GM23338 (cell line): ENCODE results near the gene MRPL18. TPM values are rescaled to one million over a fixed set of nuclear protein-coding genes. Genes with fewer than 3 reads are reported as not detected.

Experiments
- ATAC-seq: fragments of 200-7000 bp; cut with Tn5 transposase; 3 replicates; pipeline ENCODE4 v1.9.1; 2020
- DNase-seq: peaks from one replicate; pipeline ENCODE4 v3.0.0-alpha.2; 2015; ENCODE audit warnings: low spot score
- H2AFZ ChIP-seq: fragments of 200-600 bp; sonication (generic); 2 replicates; pipeline ENCODE4 v1.8.0; 2016; ENCODE audit warnings: antibody characterized with exemption, mild to moderate bottlenecking, moderate library complexity
- H3F3A ChIP-seq: fragments of 200-600 bp; sonication (generic); replicated peaks from 2 replicates; pipeline ENCODE4 v1.8.0; 2017; ENCODE audit warnings: antibody characterized with exemption, mixed run types, low read depth
- H3K27ac ChIP-seq: fragments of 200-600 bp; sonication (generic); 2 replicates; pipeline ENCODE4 v1.6.1; 2016; ENCODE audit warnings: low read depth
- H3K27me3 ChIP-seq: fragments of 200-600 bp; sonication (generic); 2 replicates; pipeline ENCODE4 v1.8.0; 2016; ENCODE audit warnings: mild to moderate bottlenecking, mixed run types, moderate library complexity; ENCODE audit not compliant: insufficient read depth
- H3K36me3 ChIP-seq: fragments of 200-600 bp; sonication (generic); 2 replicates; pipeline ENCODE4 v1.8.0; 2016; ENCODE audit warnings: mild to moderate bottlenecking; ENCODE audit not compliant: insufficient read depth
- H3K4me1 ChIP-seq: fragments of 200-600 bp; sonication (generic); 2 replicates; pipeline ENCODE4 v1.8.0; 2016; ENCODE audit warnings: mild to moderate bottlenecking, moderate library complexity; ENCODE audit not compliant: insufficient read depth
- H3K4me2 ChIP-seq: fragments of 200-600 bp; sonication (generic); 2 replicates; pipeline ENCODE4 v1.7.1; 2017; ENCODE audit warnings: mixed run types
- H3K4me3 ChIP-seq: fragments of 200-600 bp; sonication (generic); 2 replicates; pipeline ENCODE4 v1.6.1; 2016; ENCODE audit warnings: mixed run types
- H3K79me2 ChIP-seq: fragments of 200-600 bp; sonication (generic); replicated peaks from 2 replicates; pipeline ENCODE4 v1.8.0; 2017; ENCODE audit warnings: mild to moderate bottlenecking; ENCODE audit not compliant: insufficient read depth
- H3K9me2 ChIP-seq: fragments of 200-600 bp; sonication (generic); 2 replicates; pipeline ENCODE4 v1.8.0; 2017; ENCODE audit not compliant: insufficient read depth
- H4K20me1 ChIP-seq: fragments of 200-600 bp; sonication (generic); replicated peaks from 2 replicates; pipeline ENCODE4 v1.8.0; 2017; ENCODE audit warnings: mild to moderate bottlenecking; ENCODE audit not compliant: insufficient read depth
- H3K27ac Mint-ChIP-seq: 2 replicates; pipeline ENCODE4 v1.8.0; 2020; ENCODE audit warnings: inconsistent platforms, mild to moderate bottlenecking, moderate library complexity, mixed read lengths
- H3K27me3 Mint-ChIP-seq: 3 replicates; pipeline ENCODE4 v1.8.0; 2022; ENCODE audit warnings: low read depth, mild to moderate bottlenecking, moderate library complexity, mixed read lengths, inconsistent platforms; ENCODE audit not compliant: insufficient read depth, poor library complexity
- H3K36me3 Mint-ChIP-seq: 3 replicates; pipeline ENCODE4 v1.8.0; 2021; ENCODE audit warnings: low read depth, mild to moderate bottlenecking, inconsistent platforms, moderate library complexity, mixed read lengths
- H3K4me1 Mint-ChIP-seq: 3 replicates; pipeline ENCODE4 v1.8.0; 2020; ENCODE audit warnings: mild to moderate bottlenecking, inconsistent platforms, mixed read lengths
- H3K4me3 Mint-ChIP-seq: 3 replicates; pipeline ENCODE4 v1.8.0; 2021; ENCODE audit warnings: moderate library complexity, mild to moderate bottlenecking, inconsistent platforms, mixed read lengths
- H3K9me3 Mint-ChIP-seq: 3 replicates; pipeline ENCODE4 v1.8.0; 2020; ENCODE audit warnings: moderate library complexity, mild to moderate bottlenecking, inconsistent platforms, mixed read lengths
- CREB1 ChIP-seq: fragments of 250-450 bp; sonication (Bioruptor Pico); IDR thresholded peaks from 2 replicates; pipeline ENCODE4 v1.5.0; 2020; ENCODE audit warnings: low read depth, mild to moderate bottlenecking, moderate library complexity
- EZH2 ChIP-seq: fragments of 200-600 bp; sonication (generic); IDR thresholded peaks from one replicate; pipeline ENCODE4 v1.8.0; 2017; ENCODE audit warnings: antibody characterized with exemption, mild to moderate bottlenecking, low read depth; ENCODE audit not compliant: unreplicated experiment
- EZH2phosphoT487 ChIP-seq: fragments of 200-600 bp; sonication (generic); IDR thresholded peaks from one replicate; pipeline ENCODE4 v1.8.1; 2018; ENCODE audit warnings: antibody characterized with exemption; ENCODE audit not compliant: unreplicated experiment
- JUNB ChIP-seq: IDR thresholded peaks from one replicate; pipeline ENCODE4 v1.6.1; 2016; ENCODE audit warnings: antibody characterized with exemption; ENCODE audit not compliant: unreplicated experiment
- NANOG ChIP-seq: IDR thresholded peaks from 2 replicates; pipeline ENCODE4 v1.6.1; 2016; ENCODE audit warnings: antibody characterized with exemption, borderline replicate concordance
- POLR2AphosphoS5 ChIP-seq: IDR thresholded peaks from 2 replicates; pipeline ENCODE4 v1.6.1; 2016; ENCODE audit warnings: antibody characterized with exemption, low read depth
- STAT1 ChIP-seq: IDR thresholded peaks from one replicate; pipeline ENCODE4 v1.6.1; 2016; ENCODE audit warnings: antibody characterized with exemption; ENCODE audit not compliant: unreplicated experiment
- ZNF114 ChIP-seq: fragments of 250-450 bp; sonication (Bioruptor Pico); IDR thresholded peaks from 2 replicates; pipeline ENCODE4 v1.5.0; 2020; ENCODE audit warnings: mild to moderate bottlenecking, moderate library complexity
- ZNF331 ChIP-seq: fragments of 250-450 bp; sonication (Bioruptor Pico); IDR thresholded peaks from 2 replicates; pipeline ENCODE4 v1.5.0; 2020; ENCODE audit warnings: low read depth, mild to moderate bottlenecking, moderate library complexity
- polyA plus RNA-seq: library from polyadenylated mRNA; unstranded; fragments of >200 nt; fragmentation: Nextera tagmentation; extraction: Ambion mirVana; gene quantifications from 2 replicates; pipeline ENCODE4 v1.2.1, GENCODE V29; 2016
- total RNA-seq: library from RNA; depleted of rRNA; stranded (reverse); fragments of >200 nt; shearing (Covaris generic); gene quantifications from 2 replicates; pipeline ENCODE4 v1.2.3, GENCODE V29; 2014
- TF ChIP-seq, protein P1 (sequence below): fragments of 250-450 bp; sonication (Bioruptor Pico); IDR thresholded peaks from 2 replicates; pipeline ENCODE4 v1.5.0; 2020; ENCODE audit warnings: mild to moderate bottlenecking, moderate library complexity
- TF ChIP-seq, protein P2 (sequence below), 2 experiments: fragments of 200-600 bp in 1 of 2; sonication (generic) in 1 of 2; conservative IDR thresholded peaks; 2 replicates each; pipeline versions ENCODE4 v1.5.1 to v1.6.1; 2016 to 2017; ENCODE audit warnings: antibody characterized with exemption in 2 of 2, low read depth in 2 of 2, mild to moderate bottlenecking in 2 of 2, moderate library complexity in 1 of 2
- TF ChIP-seq, protein P3 (sequence below): IDR thresholded peaks from one replicate; pipeline ENCODE4 v1.6.1; 2018; ENCODE audit warnings: antibody characterized with exemption; ENCODE audit not compliant: unreplicated experiment
- TF ChIP-seq, protein P4 (sequence below): IDR thresholded peaks from 2 replicates; pipeline ENCODE4 v1.6.1; 2016; ENCODE audit warnings: antibody characterized with exemption

Gene MRPL18
- total and polyA plus RNA-seq, 2 experiments from 2014 or later = 91.4 to 228 TPM

DNA sequence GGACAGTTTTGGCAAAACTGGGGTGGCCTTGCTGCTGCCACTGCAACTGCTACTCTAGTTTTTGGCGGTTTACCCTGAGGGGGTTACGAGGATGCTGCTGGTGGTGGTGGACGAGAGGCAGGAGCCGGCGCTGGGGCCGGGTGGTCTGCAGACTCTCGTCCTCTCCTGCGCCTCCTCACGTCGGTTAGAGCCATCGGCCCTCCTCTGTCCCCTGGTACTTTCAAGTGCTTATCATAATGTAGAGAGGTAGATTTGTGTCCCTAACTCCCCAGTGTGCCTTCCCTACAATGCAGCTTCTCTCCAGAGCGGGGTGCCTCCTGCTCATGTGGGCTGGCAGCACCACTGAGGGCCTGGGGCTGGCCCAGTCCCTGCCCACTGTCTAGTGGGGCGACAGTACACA, 35.7 kb downstream of the MRPL18 start (continued):
- TF ChIP-seq, protein P1, sequence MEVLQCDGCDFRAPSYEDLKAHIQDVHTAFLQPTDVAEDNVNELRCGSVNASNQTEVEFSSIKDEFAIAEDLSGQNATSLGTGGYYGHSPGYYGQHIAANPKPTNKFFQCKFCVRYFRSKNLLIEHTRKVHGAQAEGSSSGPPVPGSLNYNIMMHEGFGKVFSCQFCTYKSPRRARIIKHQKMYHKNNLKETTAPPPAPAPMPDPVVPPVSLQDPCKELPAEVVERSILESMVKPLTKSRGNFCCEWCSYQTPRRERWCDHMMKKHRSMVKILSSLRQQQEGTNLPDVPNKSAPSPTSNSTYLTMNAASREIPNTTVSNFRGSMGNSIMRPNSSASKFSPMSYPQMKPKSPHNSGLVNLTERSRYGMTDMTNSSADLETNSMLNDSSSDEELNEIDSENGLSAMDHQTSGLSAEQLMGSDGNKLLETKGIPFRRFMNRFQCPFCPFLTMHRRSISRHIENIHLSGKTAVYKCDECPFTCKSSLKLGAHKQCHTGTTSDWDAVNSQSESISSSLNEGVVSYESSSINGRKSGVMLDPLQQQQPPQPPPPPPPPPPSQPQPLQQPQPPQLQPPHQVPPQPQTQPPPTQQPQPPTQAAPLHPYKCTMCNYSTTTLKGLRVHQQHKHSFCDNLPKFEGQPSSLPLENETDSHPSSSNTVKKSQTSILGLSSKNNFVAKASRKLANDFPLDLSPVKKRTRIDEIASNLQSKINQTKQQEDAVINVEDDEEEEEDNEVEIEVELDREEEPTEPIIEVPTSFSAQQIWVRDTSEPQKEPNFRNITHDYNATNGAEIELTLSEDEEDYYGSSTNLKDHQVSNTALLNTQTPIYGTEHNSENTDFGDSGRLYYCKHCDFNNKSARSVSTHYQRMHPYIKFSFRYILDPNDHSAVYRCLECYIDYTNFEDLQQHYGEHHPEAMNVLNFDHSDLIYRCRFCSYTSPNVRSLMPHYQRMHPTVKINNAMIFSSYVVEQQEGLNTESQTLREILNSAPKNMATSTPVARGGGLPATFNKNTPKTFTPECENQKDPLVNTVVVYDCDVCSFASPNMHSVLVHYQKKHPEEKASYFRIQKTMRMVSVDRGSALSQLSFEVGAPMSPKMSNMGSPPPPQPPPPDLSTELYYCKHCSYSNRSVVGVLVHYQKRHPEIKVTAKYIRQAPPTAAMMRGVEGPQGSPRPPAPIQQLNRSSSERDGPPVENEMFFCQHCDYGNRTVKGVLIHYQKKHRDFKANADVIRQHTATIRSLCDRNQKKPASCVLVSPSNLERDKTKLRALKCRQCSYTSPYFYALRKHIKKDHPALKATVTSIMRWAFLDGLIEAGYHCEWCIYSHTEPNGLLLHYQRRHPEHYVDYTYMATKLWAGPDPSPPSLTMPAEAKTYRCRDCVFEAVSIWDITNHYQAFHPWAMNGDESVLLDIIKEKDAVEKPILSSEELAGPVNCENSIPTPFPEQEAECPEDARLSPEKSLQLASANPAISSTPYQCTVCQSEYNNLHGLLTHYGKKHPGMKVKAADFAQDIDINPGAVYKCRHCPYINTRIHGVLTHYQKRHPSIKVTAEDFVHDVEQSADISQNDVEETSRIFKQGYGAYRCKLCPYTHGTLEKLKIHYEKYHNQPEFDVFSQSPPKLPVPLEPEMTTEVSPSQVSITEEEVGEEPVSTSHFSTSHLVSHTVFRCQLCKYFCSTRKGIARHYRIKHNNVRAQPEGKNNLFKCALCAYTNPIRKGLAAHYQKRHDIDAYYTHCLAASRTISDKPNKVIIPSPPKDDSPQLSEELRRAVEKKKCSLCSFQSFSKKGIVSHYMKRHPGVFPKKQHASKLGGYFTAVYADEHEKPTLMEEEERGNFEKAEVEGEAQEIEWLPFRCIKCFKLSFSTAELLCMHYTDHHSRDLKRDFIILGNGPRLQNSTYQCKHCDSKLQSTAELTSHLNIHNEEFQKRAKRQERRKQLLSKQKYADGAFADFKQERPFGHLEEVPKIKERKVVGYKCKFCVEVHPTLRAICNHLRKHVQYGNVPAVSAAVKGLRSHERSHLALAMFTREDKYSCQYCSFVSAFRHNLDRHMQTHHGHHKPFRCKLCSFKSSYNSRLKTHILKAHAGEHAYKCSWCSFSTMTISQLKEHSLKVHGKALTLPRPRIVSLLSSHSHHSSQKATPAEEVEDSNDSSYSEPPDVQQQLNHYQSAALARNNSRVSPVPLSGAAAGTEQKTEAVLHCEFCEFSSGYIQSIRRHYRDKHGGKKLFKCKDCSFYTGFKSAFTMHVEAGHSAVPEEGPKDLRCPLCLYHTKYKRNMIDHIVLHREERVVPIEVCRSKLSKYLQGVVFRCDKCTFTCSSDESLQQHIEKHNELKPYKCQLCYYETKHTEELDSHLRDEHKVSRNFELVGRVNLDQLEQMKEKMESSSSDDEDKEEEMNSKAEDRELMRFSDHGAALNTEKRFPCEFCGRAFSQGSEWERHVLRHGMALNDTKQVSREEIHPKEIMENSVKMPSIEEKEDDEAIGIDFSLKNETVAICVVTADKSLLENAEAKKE (CRISPR knock-in tag) = no peak
- no peak for TF ChIP-seq NANOG

- Histone ChIP-seq H4K20me1 (no peaks in the 10 kb centered on the region), H3F3A (no peaks in the 10 kb centered on the region), H2AFZ (no peak overlapping the region), H3K4me1 (peaks cover 18% of the 10 kb centered on the region), H3K4me3 (no peak overlapping the region), H3K4me2 (no peak overlapping the region), H3K27ac (no peak overlapping the region), H3K27me3 (no peaks in the 10 kb centered on the region), H3K36me3 (no peaks in the 10 kb centered on the region), H3K9me2 (no peaks in the 10 kb centered on the region), H3K79me2 (no peaks in the 10 kb centered on the region)
- DNase-seq (no peak), ATAC-seq (no peak)
- Mint-ChIP-seq H3K4me3 (no peak overlapping the region), H3K4me1 (peaks cover 31% of the 10 kb centered on the region), H3K27ac (no peak overlapping the region), H3K27me3 (peaks cover 16% of the 10 kb centered on the region), H3K36me3 (peaks cover 8% of the 10 kb centered on the region; the same call in 2 of the 3 replicates), H3K9me3 (peaks cover 8% of the 10 kb centered on the region; the same call in 1 of the 3 replicates)
- TF ChIP-seq, protein P2, sequence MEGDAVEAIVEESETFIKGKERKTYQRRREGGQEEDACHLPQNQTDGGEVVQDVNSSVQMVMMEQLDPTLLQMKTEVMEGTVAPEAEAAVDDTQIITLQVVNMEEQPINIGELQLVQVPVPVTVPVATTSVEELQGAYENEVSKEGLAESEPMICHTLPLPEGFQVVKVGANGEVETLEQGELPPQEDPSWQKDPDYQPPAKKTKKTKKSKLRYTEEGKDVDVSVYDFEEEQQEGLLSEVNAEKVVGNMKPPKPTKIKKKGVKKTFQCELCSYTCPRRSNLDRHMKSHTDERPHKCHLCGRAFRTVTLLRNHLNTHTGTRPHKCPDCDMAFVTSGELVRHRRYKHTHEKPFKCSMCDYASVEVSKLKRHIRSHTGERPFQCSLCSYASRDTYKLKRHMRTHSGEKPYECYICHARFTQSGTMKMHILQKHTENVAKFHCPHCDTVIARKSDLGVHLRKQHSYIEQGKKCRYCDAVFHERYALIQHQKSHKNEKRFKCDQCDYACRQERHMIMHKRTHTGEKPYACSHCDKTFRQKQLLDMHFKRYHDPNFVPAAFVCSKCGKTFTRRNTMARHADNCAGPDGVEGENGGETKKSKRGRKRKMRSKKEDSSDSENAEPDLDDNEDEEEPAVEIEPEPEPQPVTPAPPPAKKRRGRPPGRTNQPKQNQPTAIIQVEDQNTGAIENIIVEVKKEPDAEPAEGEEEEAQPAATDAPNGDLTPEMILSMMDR (conservative IDR thresholded peaks at IDR 0.05; ENCODE audit: low read depth in 2 of 2) = no peak
- no peak for TF ChIP-seq ZNF331 (CRISPR knock-in tag)
- TF ChIP-seq JUNB = no peak
- TF ChIP-seq ZNF114 (CRISPR knock-in tag) = no peak
- TF ChIP-seq EZH2 = no peak
- TF ChIP-seq NANOG = no peak
- no peak for TF ChIP-seq CREB1
- TF ChIP-seq, protein P3, sequence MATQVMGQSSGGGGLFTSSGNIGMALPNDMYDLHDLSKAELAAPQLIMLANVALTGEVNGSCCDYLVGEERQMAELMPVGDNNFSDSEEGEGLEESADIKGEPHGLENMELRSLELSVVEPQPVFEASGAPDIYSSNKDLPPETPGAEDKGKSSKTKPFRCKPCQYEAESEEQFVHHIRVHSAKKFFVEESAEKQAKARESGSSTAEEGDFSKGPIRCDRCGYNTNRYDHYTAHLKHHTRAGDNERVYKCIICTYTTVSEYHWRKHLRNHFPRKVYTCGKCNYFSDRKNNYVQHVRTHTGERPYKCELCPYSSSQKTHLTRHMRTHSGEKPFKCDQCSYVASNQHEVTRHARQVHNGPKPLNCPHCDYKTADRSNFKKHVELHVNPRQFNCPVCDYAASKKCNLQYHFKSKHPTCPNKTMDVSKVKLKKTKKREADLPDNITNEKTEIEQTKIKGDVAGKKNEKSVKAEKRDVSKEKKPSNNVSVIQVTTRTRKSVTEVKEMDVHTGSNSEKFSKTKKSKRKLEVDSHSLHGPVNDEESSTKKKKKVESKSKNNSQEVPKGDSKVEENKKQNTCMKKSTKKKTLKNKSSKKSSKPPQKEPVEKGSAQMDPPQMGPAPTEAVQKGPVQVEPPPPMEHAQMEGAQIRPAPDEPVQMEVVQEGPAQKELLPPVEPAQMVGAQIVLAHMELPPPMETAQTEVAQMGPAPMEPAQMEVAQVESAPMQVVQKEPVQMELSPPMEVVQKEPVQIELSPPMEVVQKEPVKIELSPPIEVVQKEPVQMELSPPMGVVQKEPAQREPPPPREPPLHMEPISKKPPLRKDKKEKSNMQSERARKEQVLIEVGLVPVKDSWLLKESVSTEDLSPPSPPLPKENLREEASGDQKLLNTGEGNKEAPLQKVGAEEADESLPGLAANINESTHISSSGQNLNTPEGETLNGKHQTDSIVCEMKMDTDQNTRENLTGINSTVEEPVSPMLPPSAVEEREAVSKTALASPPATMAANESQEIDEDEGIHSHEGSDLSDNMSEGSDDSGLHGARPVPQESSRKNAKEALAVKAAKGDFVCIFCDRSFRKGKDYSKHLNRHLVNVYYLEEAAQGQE = no peak
- TF ChIP-seq STAT1 = no peak
- TF ChIP-seq EZH2phosphoT487 = no peak
- TF ChIP-seq, protein P4, sequence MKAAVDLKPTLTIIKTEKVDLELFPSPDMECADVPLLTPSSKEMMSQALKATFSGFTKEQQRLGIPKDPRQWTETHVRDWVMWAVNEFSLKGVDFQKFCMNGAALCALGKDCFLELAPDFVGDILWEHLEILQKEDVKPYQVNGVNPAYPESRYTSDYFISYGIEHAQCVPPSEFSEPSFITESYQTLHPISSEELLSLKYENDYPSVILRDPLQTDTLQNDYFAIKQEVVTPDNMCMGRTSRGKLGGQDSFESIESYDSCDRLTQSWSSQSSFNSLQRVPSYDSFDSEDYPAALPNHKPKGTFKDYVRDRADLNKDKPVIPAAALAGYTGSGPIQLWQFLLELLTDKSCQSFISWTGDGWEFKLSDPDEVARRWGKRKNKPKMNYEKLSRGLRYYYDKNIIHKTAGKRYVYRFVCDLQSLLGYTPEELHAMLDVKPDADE = no peak
- TF ChIP-seq POLR2AphosphoS5 = no peak
These were observed 36.8 kb downstream of the MRPL18 start for GRCh38 chr6:159826968-159827647.
